Thoracic aorta (tissue), 2 donors: ENCODE results near the gene COL25A1. TPM values are rescaled to one million over a fixed set of nuclear protein-coding genes. Genes with fewer than 3 reads are reported as not detected.

ENCODE experiments used
- ATAC-seq: fragments of 150-250 bp; one replicate; pipeline ENCODE4 v1.8.0; 2017; ENCODE audit warnings: low read depth; ENCODE audit not compliant: insufficient number of reproducible peaks, low FRiP score
- DNase-seq: peaks from one replicate; pipeline ENCODE4 v3.0.0-alpha.2; 2020; ENCODE audit warnings: low spot score
- H3K27ac ChIP-seq, 2 donors: fragments of 200-600 bp; sonication (generic); 1 replicate in 1 of 2; 2 replicates in 1 of 2; pipeline ENCODE4 v1.5.1; 2016; ENCODE audit warnings: mild to moderate bottlenecking in 2 of 2, moderate library complexity in 2 of 2
- H3K27me3 ChIP-seq: fragments of 200-600 bp; sonication (generic); replicated peaks from 2 replicates; pipeline ENCODE4 v1.6.0; 2016; ENCODE audit warnings: mild to moderate bottlenecking; ENCODE audit not compliant: insufficient read depth
- H3K36me3 ChIP-seq: fragments of 200-600 bp; sonication (generic); one replicate; pipeline ENCODE4 v1.5.1; 2016
- H3K4me1 ChIP-seq, 2 donors: fragments of 200-600 bp; sonication (generic); 1 replicate in 1 of 2; 2 replicates in 1 of 2; pipeline versions ENCODE4 v1.5.1 to v1.6.0; 2016; ENCODE audit warnings: low read depth in 2 of 2, mild to moderate bottlenecking in 1 of 2; ENCODE audit not compliant: control insufficient read depth in 1 of 2
- H3K4me3 ChIP-seq: fragments of 200-600 bp; sonication (generic); 2 replicates; pipeline ENCODE4 v1.5.1; 2016; ENCODE audit warnings: mild to moderate bottlenecking
- H3K9me3 ChIP-seq: fragments of 200-600 bp; sonication (generic); 2 replicates; pipeline ENCODE4 v1.5.1; 2016
- total RNA-seq, 2 donors: library from RNA; depleted of rRNA; stranded (reverse); fragments of >200 nt; gene quantifications; one replicate each; pipeline versions ENCODE4 v1.1.0 to v1.2.3, GENCODE V29; 2016
- TF ChIP-seq, protein P1 (sequence below): fragments of 200-600 bp; sonication (generic); IDR thresholded peaks from one replicate; pipeline ENCODE4 v1.5.1; 2019; ENCODE audit warnings: antibody characterized with exemption

COL25A1 gene
- total RNA-seq, 2 donors from 2014 or later, result 0.42 to 0.81 TPM

DNA sequence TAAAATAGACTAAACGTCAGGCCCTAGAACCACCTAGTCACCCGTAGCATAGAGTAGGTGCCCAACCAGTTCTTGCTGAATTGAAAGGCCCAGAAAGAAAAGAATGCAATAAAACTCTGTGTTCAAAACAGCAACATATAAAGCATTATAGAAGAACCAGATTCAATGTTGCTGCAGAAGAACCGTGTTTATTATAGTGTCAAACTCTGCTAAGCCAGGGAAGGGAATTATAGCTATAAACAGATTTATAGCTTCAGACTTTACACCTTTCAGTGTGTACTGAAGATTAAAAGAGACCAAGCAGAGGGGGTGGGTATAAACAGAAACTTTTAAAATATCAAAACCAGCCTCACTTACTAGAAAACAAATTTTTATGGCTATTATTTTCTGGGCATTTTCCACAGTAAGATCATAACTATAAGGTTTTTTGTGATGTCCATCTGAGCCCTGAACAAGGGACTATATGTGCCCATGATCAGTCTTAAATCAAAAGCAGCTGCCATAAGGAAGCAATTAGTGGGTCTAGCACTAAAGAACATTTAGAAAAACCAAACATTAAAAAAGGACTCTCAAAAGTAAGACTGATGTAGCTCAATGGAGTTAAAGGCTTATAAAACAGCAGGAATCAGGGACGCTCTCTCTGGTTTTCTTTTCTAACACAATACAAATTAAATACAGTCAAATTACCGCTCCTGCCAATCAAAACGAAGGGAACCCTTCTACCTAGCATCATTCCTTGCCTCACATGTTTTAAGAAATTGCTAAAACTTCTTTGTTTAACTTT lies 319.9 kb downstream of the COL25A1 start:
- H3K27me3 ChIP-seq, result no peaks in the 10 kb centered on the region
- H3K4me3 ChIP-seq, result no peak overlapping the region
- DNase-seq (no peak), ATAC-seq (no peak)
- TF ChIP-seq, protein P1, sequence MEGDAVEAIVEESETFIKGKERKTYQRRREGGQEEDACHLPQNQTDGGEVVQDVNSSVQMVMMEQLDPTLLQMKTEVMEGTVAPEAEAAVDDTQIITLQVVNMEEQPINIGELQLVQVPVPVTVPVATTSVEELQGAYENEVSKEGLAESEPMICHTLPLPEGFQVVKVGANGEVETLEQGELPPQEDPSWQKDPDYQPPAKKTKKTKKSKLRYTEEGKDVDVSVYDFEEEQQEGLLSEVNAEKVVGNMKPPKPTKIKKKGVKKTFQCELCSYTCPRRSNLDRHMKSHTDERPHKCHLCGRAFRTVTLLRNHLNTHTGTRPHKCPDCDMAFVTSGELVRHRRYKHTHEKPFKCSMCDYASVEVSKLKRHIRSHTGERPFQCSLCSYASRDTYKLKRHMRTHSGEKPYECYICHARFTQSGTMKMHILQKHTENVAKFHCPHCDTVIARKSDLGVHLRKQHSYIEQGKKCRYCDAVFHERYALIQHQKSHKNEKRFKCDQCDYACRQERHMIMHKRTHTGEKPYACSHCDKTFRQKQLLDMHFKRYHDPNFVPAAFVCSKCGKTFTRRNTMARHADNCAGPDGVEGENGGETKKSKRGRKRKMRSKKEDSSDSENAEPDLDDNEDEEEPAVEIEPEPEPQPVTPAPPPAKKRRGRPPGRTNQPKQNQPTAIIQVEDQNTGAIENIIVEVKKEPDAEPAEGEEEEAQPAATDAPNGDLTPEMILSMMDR, result no peak
- no peaks in the 10 kb centered on the region for H3K36me3 ChIP-seq
- no peaks in the 10 kb centered on the region for H3K9me3 ChIP-seq
- H3K4me1 ChIP-seq, result no peaks in the 10 kb centered on the region
- H3K27ac ChIP-seq, result no peak overlapping the region

DNA sequence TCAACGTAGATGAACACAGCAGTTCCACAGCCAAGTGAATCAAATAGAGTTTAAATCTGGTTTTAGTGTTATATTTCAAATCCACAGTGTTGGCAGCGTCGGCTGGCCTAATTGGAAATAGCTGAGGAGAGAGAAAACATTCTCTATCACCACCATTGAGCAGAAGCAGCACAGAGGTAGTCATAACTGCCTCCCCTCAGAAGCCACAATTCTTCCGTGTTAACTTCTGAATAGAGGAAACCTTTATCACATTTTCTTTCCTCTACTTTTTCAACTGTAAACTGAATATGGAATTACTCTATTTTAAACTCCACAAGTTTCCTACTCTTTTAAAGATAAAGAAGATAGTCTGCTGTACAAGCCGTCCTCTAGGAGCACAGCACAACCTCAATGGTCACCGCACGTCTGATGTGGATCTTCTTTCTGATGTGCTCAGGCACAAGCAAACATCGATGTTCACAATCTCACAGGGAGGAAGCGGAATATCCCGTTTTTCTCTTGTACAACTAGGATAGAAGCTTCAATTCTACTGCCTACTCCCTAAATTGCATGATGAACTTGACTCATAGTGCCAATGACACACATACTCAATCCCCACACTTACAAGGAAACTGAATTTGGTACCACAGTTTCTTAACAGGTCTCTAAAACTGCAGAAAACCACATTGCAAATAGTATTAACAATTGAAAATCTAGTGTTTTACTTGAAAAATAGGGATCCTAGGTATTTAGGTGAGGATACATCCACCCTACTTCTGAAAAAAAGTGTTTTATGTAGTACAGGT lies 321.8 kb downstream of the COL25A1 start:
- Histone ChIP-seq H3K9me3 (no peaks in the 10 kb centered on the region), H3K27me3 (no peaks in the 10 kb centered on the region), H3K36me3 (no peaks in the 10 kb centered on the region), H3K4me1 (no peaks in the 10 kb centered on the region), H3K27ac (no peak overlapping the region), H3K4me3 (no peak overlapping the region)
- no peak for DNase-seq
- TF ChIP-seq, protein P1, result no peak
- ATAC-seq, result no peak

DNA sequence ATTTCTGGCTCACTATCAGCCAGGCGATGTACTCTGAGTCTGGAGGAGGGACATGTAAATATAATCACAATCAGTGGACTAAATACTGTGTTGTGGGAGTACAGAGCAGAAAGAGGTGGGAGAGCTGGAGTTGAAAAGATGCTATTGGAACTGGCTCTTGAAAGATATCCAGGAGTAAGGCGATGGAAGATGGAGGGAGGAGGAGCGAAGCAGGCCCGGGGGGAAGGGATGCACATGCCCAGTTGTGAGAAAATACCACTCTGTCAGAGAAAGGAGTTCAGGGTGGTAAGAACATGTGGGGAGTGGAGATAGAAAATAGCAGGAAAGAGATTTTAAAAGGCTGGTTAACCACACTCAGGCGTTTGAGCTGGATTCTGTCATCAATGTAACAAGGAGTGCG lies 322.7 kb downstream of the COL25A1 start:
- Histone ChIP-seq H3K4me3 (no peak overlapping the region), H3K9me3 (no peaks in the 10 kb centered on the region), H3K27ac (no peak overlapping the region), H3K36me3 (no peaks in the 10 kb centered on the region), H3K4me1 (no peaks in the 10 kb centered on the region), H3K27me3 (no peaks in the 10 kb centered on the region)
- ATAC-seq, result no peak
- DNase-seq, result no peak
- TF ChIP-seq, protein P1, result no peak

DNA sequence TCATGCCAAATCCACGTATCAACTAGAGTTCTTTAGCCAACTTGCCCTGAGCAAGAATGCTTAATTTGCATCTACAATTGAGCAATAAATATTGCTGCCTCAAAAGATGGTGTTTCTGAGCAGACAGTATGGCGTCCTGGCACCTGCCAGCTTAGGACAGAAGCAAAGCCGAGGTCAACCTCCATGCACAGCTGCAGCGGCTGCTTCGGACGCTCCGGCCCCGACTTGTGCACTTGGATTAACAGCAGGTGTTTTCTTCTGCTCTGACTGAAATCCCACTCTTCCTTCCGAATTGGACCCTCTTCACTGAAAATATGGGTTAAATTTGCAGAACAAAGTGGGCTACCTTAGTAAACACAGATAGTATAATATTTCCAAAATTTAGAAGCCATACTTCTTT lies 324.4 kb downstream of the COL25A1 start:
- H3K36me3 ChIP-seq, result no peaks in the 10 kb centered on the region
- no peaks in the 10 kb centered on the region for H3K4me1 ChIP-seq
- no peak overlapping the region for H3K27ac ChIP-seq
- TF ChIP-seq, protein P1, result no peak
- no peaks in the 10 kb centered on the region for H3K27me3 ChIP-seq
- no peak overlapping the region for H3K4me3 ChIP-seq
- ATAC-seq, result no peak
- H3K9me3 ChIP-seq, result no peaks in the 10 kb centered on the region
- no peak for DNase-seq

DNA sequence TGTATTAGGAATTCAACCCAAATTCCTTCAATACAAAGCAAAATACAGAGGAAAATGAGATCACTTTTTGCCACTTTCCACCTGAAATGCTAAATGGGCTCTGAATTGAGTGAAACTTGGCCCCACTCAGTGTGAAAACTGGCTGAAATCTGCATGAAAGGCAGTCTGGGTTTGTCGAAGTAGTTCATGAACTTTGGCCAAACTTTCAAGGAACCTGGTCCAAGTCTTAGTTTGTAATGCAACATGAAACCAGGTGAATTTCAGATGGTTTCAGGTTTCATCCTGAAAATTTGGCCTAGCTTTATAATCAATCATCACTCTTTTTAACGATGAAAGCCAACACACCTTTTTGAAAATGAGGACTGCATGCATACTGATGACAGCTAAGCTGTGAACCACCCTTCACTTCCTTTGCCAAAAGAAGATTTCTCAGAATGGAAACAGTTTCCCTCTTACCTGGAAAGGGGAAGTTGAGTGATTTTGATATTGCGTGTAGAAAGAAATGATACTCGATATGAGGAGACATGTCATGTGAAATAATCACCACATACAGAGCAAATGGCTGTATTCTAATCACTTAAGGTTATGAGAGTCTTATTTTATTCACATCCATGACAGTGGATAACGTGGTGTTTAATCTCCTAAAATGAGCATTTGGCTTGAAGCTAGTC lies 329.7 kb downstream of the COL25A1 start:
- DNase-seq (no peak), ATAC-seq (no peak)
- H3K9me3 ChIP-seq, result no peaks in the 10 kb centered on the region
- no peak overlapping the region for H3K27ac ChIP-seq
- H3K4me3 ChIP-seq, result no peak overlapping the region
- TF ChIP-seq, protein P1, result no peak
- no peaks in the 10 kb centered on the region for H3K27me3 ChIP-seq
- no peaks in the 10 kb centered on the region for H3K4me1 ChIP-seq
- no peaks in the 10 kb centered on the region for H3K36me3 ChIP-seq
